Activated B cell treated with CpG ODN at 0.5 μM for 24 hours (primary cell): ENCODE results near the gene TFAM. TPM values are rescaled to one million over a fixed set of nuclear protein-coding genes. Genes with fewer than 3 reads are reported as not detected.

ENCODE experiments used
- ATAC-seq: fragments of 200-7000 bp; cut with Tn5 transposase; one replicate; pipeline ENCODE4 v1.10.0; 2021; ENCODE audit warnings: low read depth, mild to moderate bottlenecking, moderate library complexity
- CTCF ChIA-PET: fragments of 350-600 bp; sonication (Branson Sonifier 250); formaldehyde crosslinking; loops from one replicate; lab custom pipeline; 2021; ENCODE audit warnings: antibody characterized with exemption; lab: Charles Lee
- POLR2A ChIA-PET: fragments of 350-600 bp; sonication (Branson Sonifier 250); formaldehyde crosslinking; loops from one replicate; lab custom pipeline; 2021; ENCODE audit warnings: antibody characterized with exemption; lab: Charles Lee
- DNase-seq: peaks from one replicate; pipeline ENCODE4 v3.0.0; 2022
- H3K27ac Mint-ChIP-seq: one replicate; pipeline ENCODE4 v1.8.0; 2020; ENCODE audit warnings: mixed read lengths
- H3K27me3 Mint-ChIP-seq: one replicate; pipeline ENCODE4 v1.8.0; 2021; ENCODE audit warnings: mixed read lengths
- H3K36me3 Mint-ChIP-seq: one replicate; pipeline ENCODE4 v1.8.0; 2021; ENCODE audit warnings: low read depth, mixed read lengths
- H3K4me1 Mint-ChIP-seq: one replicate; pipeline ENCODE4 v1.8.0; 2021; ENCODE audit warnings: mixed read lengths
- H3K4me3 Mint-ChIP-seq: one replicate; pipeline ENCODE4 v1.8.0; 2020; ENCODE audit warnings: mild to moderate bottlenecking, mixed read lengths
- H3K9me3 Mint-ChIP-seq: one replicate; pipeline ENCODE4 v1.8.0; 2020; ENCODE audit warnings: mixed read lengths
- intact Hi-C: fragments of 100-400 bp; cut with micrococcal nuclease; formaldehyde crosslinking; loops from one replicate; pipeline ENCODE4 v1.15.1; 2024
- total RNA-seq: library from RNA; stranded (reverse); gene quantifications from 2 replicates; pipeline ENCODE4 v1.2.3, GENCODE V29; 2022
- TF ChIP-seq, protein P1 (sequence below): fragments of 200-600 bp; IDR thresholded peaks from one replicate; pipeline ENCODE4 v1.8.0; 2022; ENCODE audit warnings: antibody characterized with exemption, mild to moderate bottlenecking

Gene TFAM
- total RNA-seq, 1 donor from 2014 or later = 60.2 TPM

DNA sequence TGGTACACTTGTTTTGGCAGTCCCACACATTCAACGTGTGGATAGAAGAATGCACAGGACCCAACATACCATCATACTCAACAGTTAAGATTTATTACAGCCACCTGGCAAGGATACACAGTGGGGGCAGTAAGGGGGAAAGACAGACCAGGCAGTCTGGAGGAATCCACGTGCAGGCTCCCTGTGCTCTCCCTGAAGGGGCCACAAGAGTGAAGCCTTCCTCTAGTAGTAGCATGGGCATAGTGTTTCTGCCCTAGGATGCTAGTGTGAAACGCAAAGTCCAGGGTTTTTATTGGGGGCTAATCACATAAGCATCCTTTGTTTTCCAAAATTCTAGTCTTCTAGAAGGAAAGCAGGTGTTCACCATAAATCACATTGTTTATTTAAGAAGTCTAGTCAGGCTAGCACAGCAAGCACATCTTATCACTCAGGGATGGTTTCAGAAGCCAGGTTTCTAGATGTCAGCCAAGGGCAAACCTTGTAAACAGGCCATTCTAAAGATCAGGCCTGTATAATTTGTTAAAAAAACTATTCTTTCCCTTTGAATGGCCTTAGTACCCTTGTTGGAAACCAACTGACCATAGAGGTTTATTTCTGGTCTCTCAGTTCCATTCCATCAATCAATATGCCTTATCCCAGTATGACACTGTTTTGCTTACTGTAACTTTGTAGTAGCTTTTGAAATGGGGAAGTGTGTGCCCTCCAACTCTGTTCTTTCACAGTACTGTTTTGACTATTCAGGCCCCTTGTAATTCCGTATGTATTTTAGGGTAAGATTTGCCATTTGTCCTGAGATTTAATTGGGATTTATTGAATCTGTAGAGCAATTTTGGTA, 12.4 kb upstream of the TFAM start:
- H3K4me1 Mint-ChIP-seq = peaks cover 3% of the 10 kb centered on the region
- POLR2A ChIA-PET = no interaction called here
- H3K4me3 Mint-ChIP-seq = no peak overlapping the region
- no peak for DNase-seq
- peak; percentile 18 for ATAC-seq
- peaks cover 3% of the 10 kb centered on the region for H3K36me3 Mint-ChIP-seq
- CTCF ChIA-PET = no interaction called here
- intact Hi-C loops = no loop called here
- no peaks in the 10 kb centered on the region for H3K27me3 Mint-ChIP-seq
- H3K9me3 Mint-ChIP-seq = no peaks in the 10 kb centered on the region
- peak overlapping the region; percentile 20 for H3K27ac Mint-ChIP-seq
- TF ChIP-seq, protein P1, sequence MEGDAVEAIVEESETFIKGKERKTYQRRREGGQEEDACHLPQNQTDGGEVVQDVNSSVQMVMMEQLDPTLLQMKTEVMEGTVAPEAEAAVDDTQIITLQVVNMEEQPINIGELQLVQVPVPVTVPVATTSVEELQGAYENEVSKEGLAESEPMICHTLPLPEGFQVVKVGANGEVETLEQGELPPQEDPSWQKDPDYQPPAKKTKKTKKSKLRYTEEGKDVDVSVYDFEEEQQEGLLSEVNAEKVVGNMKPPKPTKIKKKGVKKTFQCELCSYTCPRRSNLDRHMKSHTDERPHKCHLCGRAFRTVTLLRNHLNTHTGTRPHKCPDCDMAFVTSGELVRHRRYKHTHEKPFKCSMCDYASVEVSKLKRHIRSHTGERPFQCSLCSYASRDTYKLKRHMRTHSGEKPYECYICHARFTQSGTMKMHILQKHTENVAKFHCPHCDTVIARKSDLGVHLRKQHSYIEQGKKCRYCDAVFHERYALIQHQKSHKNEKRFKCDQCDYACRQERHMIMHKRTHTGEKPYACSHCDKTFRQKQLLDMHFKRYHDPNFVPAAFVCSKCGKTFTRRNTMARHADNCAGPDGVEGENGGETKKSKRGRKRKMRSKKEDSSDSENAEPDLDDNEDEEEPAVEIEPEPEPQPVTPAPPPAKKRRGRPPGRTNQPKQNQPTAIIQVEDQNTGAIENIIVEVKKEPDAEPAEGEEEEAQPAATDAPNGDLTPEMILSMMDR = no peak

GRCh38 chr10:58373442-58373827, 11.8 kb upstream of the TFAM start:
- peak overlapping the region; percentile 20 for H3K27ac Mint-ChIP-seq
- peaks cover 3% of the 10 kb centered on the region for H3K36me3 Mint-ChIP-seq
- TF ChIP-seq, protein P1 = no peak
- intact Hi-C loops = no loop called here
- no peak for DNase-seq
- POLR2A ChIA-PET = no interaction called here
- H3K4me3 Mint-ChIP-seq = no peak overlapping the region
- CTCF ChIA-PET = no interaction called here
- peaks cover 3% of the 10 kb centered on the region for H3K4me1 Mint-ChIP-seq
- no peak for ATAC-seq
- H3K27me3 Mint-ChIP-seq = no peaks in the 10 kb centered on the region
- H3K9me3 Mint-ChIP-seq = no peaks in the 10 kb centered on the region

GRCh38 chr10:58382489-58382995, 2.7 kb upstream of the TFAM start:
- Mint-ChIP-seq H3K4me3 (no peak overlapping the region), H3K27me3 (no peaks in the 10 kb centered on the region), H3K9me3 (no peaks in the 10 kb centered on the region), H3K36me3 (peaks cover 18% of the 10 kb centered on the region), H3K4me1 (peaks cover 39% of the 10 kb centered on the region), H3K27ac (peak overlapping the region; percentile 97)
- TF ChIP-seq, protein P1 = no peak
- no peak for ATAC-seq
- intact Hi-C loops = no loop called here
- ChIA-PET CTCF (no interaction called here), POLR2A (no interaction called here)
- DNase-seq = no peak

DNA sequence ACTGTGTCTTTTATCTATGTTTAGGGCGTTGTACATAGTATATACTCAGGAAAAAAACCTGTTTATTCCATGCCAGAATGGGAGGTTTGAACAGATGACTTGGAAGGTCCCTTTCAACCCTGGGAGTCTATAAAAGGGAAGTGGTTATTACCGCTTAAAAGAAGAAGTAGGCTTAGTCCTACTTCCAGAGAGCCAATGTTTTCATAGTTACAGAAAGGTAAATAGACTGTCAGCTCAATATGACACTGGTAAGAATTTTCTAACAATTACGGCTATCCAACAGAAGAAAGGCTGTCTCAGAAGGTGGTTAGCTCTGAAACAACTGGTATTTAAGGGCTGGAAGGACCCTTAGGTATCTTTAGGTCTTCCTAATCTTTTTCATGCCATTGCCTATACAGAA, 1.1 kb upstream of the TFAM start:
- no peak for DNase-seq
- TF ChIP-seq, protein P1 = no peak
- Mint-ChIP-seq H3K4me1 (peaks cover 41% of the 10 kb centered on the region), H3K27ac (peak overlapping the region; percentile 97), H3K36me3 (peaks cover 33% of the 10 kb centered on the region), H3K4me3 (peak overlapping the region; percentile 98), H3K27me3 (no peaks in the 10 kb centered on the region), H3K9me3 (no peaks in the 10 kb centered on the region)
- intact Hi-C loops = loop anchor here (2.0 kb wide), 2 partner anchors 207 to 1853 kb away; no protein-coding TSS in a partner anchor
- ChIA-PET CTCF (interaction anchor here (0.7 to 4.4 kb wide), 9 partner anchors 13 to 146 kb away, joined by 3 to 52 read pairs (median 4); partner anchors contain the start of gene UBE2D1), POLR2A (interaction anchor here (0.8 to 3.9 kb wide), 8 partner anchors 25 to 1521 kb away, joined by 3 to 43 read pairs (median 4); partner anchors contain the start of genes CISD1, IPMK and UBE2D1)
- peak; percentile 53 for ATAC-seq

DNA sequence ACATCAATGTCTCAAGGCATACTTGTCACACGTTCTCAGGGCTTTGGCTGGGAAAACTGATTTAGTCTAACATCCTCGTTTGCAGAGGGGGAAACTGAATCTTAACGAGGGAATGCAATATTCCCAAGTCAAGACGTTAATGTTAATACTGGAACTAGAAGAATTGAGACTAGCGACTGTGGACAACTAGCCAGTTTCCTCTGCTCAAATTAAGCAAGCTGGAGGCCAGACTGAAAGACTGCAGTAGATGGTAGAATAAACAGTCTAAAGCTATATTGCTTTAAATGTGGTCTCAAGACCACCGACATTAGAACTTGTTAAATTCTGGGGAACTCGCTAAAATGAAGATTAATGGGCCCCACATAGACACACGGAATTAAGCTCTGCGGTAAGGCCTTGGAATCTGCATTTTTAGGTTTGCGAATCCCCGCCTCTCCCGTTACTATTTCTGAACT, 639 bp upstream of the TFAM start:
- CTCF ChIA-PET = interaction anchor here (0.7 to 4.4 kb wide), 10 partner anchors 13 to 207 kb away, joined by 3 to 52 read pairs (median 4); partner anchors contain the start of gene UBE2D1
- Mint-ChIP-seq H3K27me3 (no peaks in the 10 kb centered on the region), H3K36me3 (peaks cover 37% of the 10 kb centered on the region), H3K4me1 (peaks cover 41% of the 10 kb centered on the region), H3K9me3 (no peaks in the 10 kb centered on the region), H3K27ac (peak overlapping the region; percentile 97), H3K4me3 (peak overlapping the region; percentile 98)
- POLR2A ChIA-PET = interaction anchor here (0.8 to 3.9 kb wide), 7 partner anchors 25 to 1521 kb away, joined by 3 to 43 read pairs (median 4); partner anchors contain the start of genes CISD1, IPMK and UBE2D1
- TF ChIP-seq, protein P1 = no peak
- ATAC-seq = no peak
- no peak for DNase-seq
- intact Hi-C loops = loop anchor here (2.0 kb wide), 2 partner anchors 208 to 1852 kb away; no protein-coding TSS in a partner anchor
